HG03378 (cell line): ENCODE measurements around the gene SCAMP2.
"Not testable (repeated sequence)": the region's sequence is repeated elsewhere in the genome, so short reads cannot be mapped to it uniquely, and the experiment has no call there.

Experiments used
- ATAC-seq: cut with Tn5 transposase; IDR thresholded peaks from one replicate; pipeline ENCODE4 v1.9.1; 2021; ENCODE audit warnings: mild to moderate bottlenecking, moderate library complexity; ENCODE audit not compliant: unreplicated experiment

SCAMP2 gene

GRCh38 chr15:74873036-74873755 is at the start of gene SCAMP2:
Gene SCAMP2 (minus strand): TSS chr15:74873365. CDS start chr15:74873255, 110 bp downstream.
- ATAC-seq = peak; percentile 75

GRCh38 chr15:74920456-74920855 is 47.3 kb upstream of the SCAMP2 start:
- no peak for ATAC-seq

- ATAC-seq = no peak
These were observed 44.5 kb upstream of the SCAMP2 start for GRCh38 chr15:74917676-74918075.

- ATAC-seq = not testable (repeated sequence)
These were observed 40.6 kb upstream of the SCAMP2 start for GRCh38 chr15:74913799-74914198.

- ATAC-seq = no peak
These were observed 39.9 kb upstream of the SCAMP2 start for GRCh38 chr15:74913041-74913440.

GRCh38 chr15:74908635-74909034 is 35.5 kb upstream of the SCAMP2 start:
- no peak for ATAC-seq

- no peak for ATAC-seq
These were observed 34.2 kb upstream of the SCAMP2 start for GRCh38 chr15:74907163-74907870.

GRCh38 chr15:74906450-74907162 is 33.4 kb upstream of the SCAMP2 start, which contains the start of gene FAM219B:
Gene FAM219B (minus strand): TSS chr15:74906851. CDS start chr15:74906800, 51 bp downstream.
- no peak for ATAC-seq

GRCh38 chr15:74906067-74906449 is 32.9 kb upstream of the SCAMP2 start:
- no peak for ATAC-seq

- ATAC-seq = no peak
These were observed 31.1 kb upstream of the SCAMP2 start for GRCh38 chr15:74904190-74904805.

GRCh38 chr15:74903676-74904075 is 30.5 kb upstream of the SCAMP2 start:
- ATAC-seq = no peak

- ATAC-seq = no peak
These were observed 29.3 kb upstream of the SCAMP2 start for GRCh38 chr15:74902295-74903075.

- no peak for ATAC-seq
These were observed 28.5 kb upstream of the SCAMP2 start for GRCh38 chr15:74901612-74902063.

- ATAC-seq = no peak
These were observed 24.1 kb upstream of the SCAMP2 start for GRCh38 chr15:74897300-74897701.

GRCh38 chr15:74896316-74896715 is 23.2 kb upstream of the SCAMP2 start:
- no peak for ATAC-seq

- ATAC-seq = no peak
These were observed 22.7 kb upstream of the SCAMP2 start for GRCh38 chr15:74895830-74896229.

GRCh38 chr15:74894383-74894782 is 21.2 kb upstream of the SCAMP2 start:
- ATAC-seq = not testable (repeated sequence)

GRCh38 chr15:74893627-74894026 is 20.5 kb upstream of the SCAMP2 start:
- ATAC-seq = no peak

GRCh38 chr15:74892931-74893330 is 19.8 kb upstream of the SCAMP2 start:
- no peak for ATAC-seq

GRCh38 chr15:74892313-74892712 is 19.1 kb upstream of the SCAMP2 start:
- no peak for ATAC-seq
